K562 (cell line): ENCODE data around the gene TSGA10. TPM values are rescaled to one million over a fixed set of nuclear protein-coding genes. Genes with fewer than 3 reads are reported as not detected.
A peak's percentile ranks its signal among the peaks of the same experiment; 100 is the strongest.

ENCODE experiments used
- ATF1 ChIP-seq, 2 experiments: fragments of 450-650 bp in 1 of 2; IDR thresholded peaks; 2 replicates each; pipeline ENCODE4 v1.6.1; 2016; ENCODE audit warnings: missing compliant biosample characterization in 1 of 2, missing genetic modification characterization in 1 of 2
- CBX8 ChIP-seq: fragments of 200-600 bp; sonication (generic); IDR thresholded peaks from 2 replicates; pipeline ENCODE4 v1.6.1; 2012; ENCODE audit warnings: borderline replicate concordance, mixed run types, low read depth, mild to moderate bottlenecking, moderate library complexity, mixed read lengths, low read length, control low read depth, inconsistent platforms; ENCODE audit not compliant: poor library complexity, severe bottlenecking; ENCODE audit errors: extremely low read depth
- CGGBP1 ChIP-seq: fragments of 250-450 bp; sonication (Bioruptor Pico); IDR thresholded peaks from 2 replicates; pipeline ENCODE4 v1.9.0; 2021; ENCODE audit warnings: mild to moderate bottlenecking
- COPS2 ChIP-seq: fragments of 450-650 bp; conservative IDR thresholded peaks from 2 replicates; pipeline ENCODE4 v1.6.1; 2016; ENCODE audit warnings: mild to moderate bottlenecking, moderate library complexity
- CREB3L1 ChIP-seq: fragments of 450-650 bp; IDR thresholded peaks from 2 replicates; pipeline ENCODE4 v1.6.1; 2014; ENCODE audit warnings: low read depth, mild to moderate bottlenecking, moderate library complexity, borderline replicate concordance
- CREBBP ChIP-seq: IDR thresholded peaks from one replicate; pipeline ENCODE4 v1.6.1; 2012; ENCODE audit warnings: low read depth, mild to moderate bottlenecking, control low read depth, inconsistent platforms, low read length
- DACH1 ChIP-seq: fragments of 450-650 bp; IDR thresholded peaks from 2 replicates; pipeline ENCODE4 v1.6.1; 2018; ENCODE audit not compliant: partially characterized antibody
- HSF4 ChIP-seq: fragments of 250-450 bp; sonication (Bioruptor Pico); IDR thresholded peaks from 2 replicates; pipeline ENCODE4 v2.1.2; 2022; ENCODE audit warnings: mild to moderate bottlenecking, moderate library complexity, borderline replicate concordance
- KDM5B ChIP-seq: fragments of 200-600 bp; sonication (generic); IDR thresholded peaks from 2 replicates; pipeline ENCODE4 v1.6.1; 2012; ENCODE audit warnings: low read depth, mild to moderate bottlenecking, moderate library complexity, low read length, control low read depth, inconsistent platforms; ENCODE audit not compliant: insufficient replicate concordance
- MIER1 ChIP-seq: fragments of 450-650 bp; IDR thresholded peaks from 2 replicates; pipeline ENCODE4 v1.6.1; 2016; ENCODE audit warnings: antibody characterized with exemption, mild to moderate bottlenecking, low read depth
- NFYB ChIP-seq: IDR thresholded peaks from 2 replicates; pipeline ENCODE4 v1.6.1; 2011; ENCODE audit warnings: mild to moderate bottlenecking, moderate library complexity; ENCODE audit not compliant: insufficient read length; ENCODE audit errors: extremely low read depth
- PHF21A ChIP-seq: fragments of 450-650 bp; IDR thresholded peaks from 2 replicates; pipeline ENCODE4 v1.6.1; 2017; ENCODE audit warnings: low read depth, borderline replicate concordance
- RFX1 ChIP-seq: fragments of 450-650 bp; IDR thresholded peaks from 2 replicates; pipeline ENCODE4 v1.6.1; 2016; ENCODE audit warnings: mild to moderate bottlenecking, moderate library complexity
- SAFB ChIP-seq: fragments of 200-400 bp; formaldehyde crosslinking; IDR thresholded peaks from 2 replicates; pipeline ENCODE4 v1.6.1; 2017; ENCODE audit warnings: low read depth, low read length, borderline replicate concordance
- TAF1 ChIP-seq: IDR thresholded peaks from 2 replicates; pipeline ENCODE4 v1.6.1; 2011; ENCODE audit warnings: mild to moderate bottlenecking, low read length, moderate library complexity; ENCODE audit not compliant: insufficient read depth, control insufficient read depth, severe bottlenecking; ENCODE audit errors: extremely low read depth
- TEAD1 ChIP-seq, 2 experiments: fragments of 450-650 bp in 1 of 2; sonication (generic) in 1 of 2; formaldehyde crosslinking; IDR thresholded peaks; 2 replicates each; pipeline versions ENCODE4 v1.4.0 to v1.8.0; 2020 to 2022; ENCODE audit warnings: mild to moderate bottlenecking in 2 of 2, missing genetic modification reagents in 1 of 2
- THRA ChIP-seq: fragments of 450-650 bp; IDR thresholded peaks from 2 replicates; pipeline ENCODE4 v1.6.1; 2017; ENCODE audit warnings: mild to moderate bottlenecking, moderate library complexity
- TSC22D4 ChIP-seq: fragments of 450-650 bp; IDR thresholded peaks from 2 replicates; pipeline ENCODE4 v1.6.1; 2016; ENCODE audit warnings: missing genetic modification characterization, missing biosample characterization, control low read depth
- U2AF1 ChIP-seq: fragments of 200-400 bp; formaldehyde crosslinking; optimal IDR thresholded peaks from 2 replicates; pipeline ENCODE3; 2017; ENCODE audit warnings: mild to moderate bottlenecking, low read depth, low read length, moderate library complexity
- ZKSCAN8 ChIP-seq: fragments of 200-800 bp; sonication (Bioruptor generic); IDR thresholded peaks from 2 replicates; pipeline ENCODE4 v1.6.1; 2016; ENCODE audit warnings: missing genetic modification characterization, missing compliant biosample characterization
- ZNF23 ChIP-seq: fragments of 250-450 bp; sonication (Bioruptor Pico); IDR thresholded peaks from 2 replicates; pipeline ENCODE4 v1.4.0; 2020; ENCODE audit warnings: mild to moderate bottlenecking
- ZNF232 ChIP-seq: sonication (generic); formaldehyde crosslinking; IDR thresholded peaks from 2 replicates; pipeline ENCODE4 v1.8.0; 2022; ENCODE audit warnings: mild to moderate bottlenecking, missing genetic modification reagents
- ZNF77 ChIP-seq: fragments of 250-450 bp; sonication (Bioruptor Pico); IDR thresholded peaks from 2 replicates; pipeline ENCODE4 v1.5.0; 2020
- ZNF79 ChIP-seq: fragments of 250-450 bp; sonication (Bioruptor Pico); IDR thresholded peaks from 2 replicates; pipeline ENCODE4 v1.4.0; 2020; ENCODE audit warnings: low read depth, mild to moderate bottlenecking, moderate library complexity
- polyA plus RNA-seq, 8 experiments: library from polyadenylated mRNA; depleted of rRNA in 4 of 8; stranded (reverse) in 5 of 8; unstranded in 3 of 8; fragments of >200 nt; fragmentation: Nextera tagmentation in 2 of 8; fragmentation: Illumina TruSeq in 1 of 8; extraction: Ambion mirVana in 2 of 8; extraction: Trizol in 1 of 8; gene quantifications; 2 replicates each; pipeline versions ENCODE4 v1.2.1 to v1.2.3, GENCODE V29; 2011 to 2014; ENCODE audit warnings: inconsistent platforms in 1 of 8, missing spikeins in 1 of 8
- total RNA-seq, 7 experiments: library from RNA; depleted of rRNA in 6 of 7; stranded (reverse); fragments of >200 nt in 6 of 7; fragmentation: Illumina TruSeq in 2 of 7; extraction: Trizol in 2 of 7; gene quantifications; 2 replicates each; pipeline versions ENCODE4 v1.2.1 to v1.2.3, GENCODE V29; 2011 to 2021; ENCODE audit warnings: low replicate concordance in 1 of 7

TSGA10 gene
- total and polyA plus RNA-seq, 9 of the 15 experiments (the other 6 are each of a cell fraction or from before 2014, with no cell fraction given) = 2.1 to 11.3 (median 3.2) TPM

- no peak for TF ChIP-seq NFYB
- TF ChIP-seq KDM5B = peak; percentile 92
- no peak for TF ChIP-seq U2AF1
- TF ChIP-seq DACH1 = no peak
- no peak for TF ChIP-seq ZKSCAN8 (CRISPR knock-in tag)
- TF ChIP-seq ATF1 (CRISPR knock-in tag; IDR thresholded peaks at IDR 0.05) = 0 out of 2 replicates have a peak, but pooled peaks have one; percentile 33
- peak; percentile 94 for TF ChIP-seq ATF1 (tag; IDR thresholded peaks at IDR 0.05)
- no peak for TF ChIP-seq HSF4
- peak; percentile 96 for TF ChIP-seq SAFB
- peak; percentile 59 for TF ChIP-seq TAF1
- TF ChIP-seq ZNF79 (CRISPR knock-in tag) = no peak
- no peak for TF ChIP-seq CREBBP
- TF ChIP-seq ZNF77 (CRISPR knock-in tag) = no peak
- TF ChIP-seq TEAD1 (CRISPR knock-in tag; IDR thresholded peaks at IDR 0.05) = no peak; a peak in 1 of 4 replicates
- TF ChIP-seq CGGBP1 = no peak
- no peak for TF ChIP-seq CBX8
- no peak for TF ChIP-seq RFX1
- no peak for TF ChIP-seq TSC22D4 (tag)
- TF ChIP-seq COPS2 = no peak
- peak; percentile 64; the same call in 1 of the 2 replicates for TF ChIP-seq CREB3L1
- no peak for TF ChIP-seq ZNF232 (CRISPR knock-in tag)
- no peak for TF ChIP-seq MIER1
- TF ChIP-seq ZNF23 (CRISPR knock-in tag) = no peak
- TF ChIP-seq THRA = no peak
- TF ChIP-seq PHF21A = 0 out of 2 replicates have a peak, but pooled peaks have one; percentile 10
Measured at GRCh38 chr2:99154643-99155536, at the start of gene TSGA10, which contains the start of gene LIPT1 (continued).
